ENCODE results near the gene HNRNPCL4.
"Not testable (repeated sequence)": the region's sequence is repeated elsewhere in the genome, so short reads cannot be mapped to it uniquely, and the experiment has no call there.

The HNRNPCL4 gene

DNA sequence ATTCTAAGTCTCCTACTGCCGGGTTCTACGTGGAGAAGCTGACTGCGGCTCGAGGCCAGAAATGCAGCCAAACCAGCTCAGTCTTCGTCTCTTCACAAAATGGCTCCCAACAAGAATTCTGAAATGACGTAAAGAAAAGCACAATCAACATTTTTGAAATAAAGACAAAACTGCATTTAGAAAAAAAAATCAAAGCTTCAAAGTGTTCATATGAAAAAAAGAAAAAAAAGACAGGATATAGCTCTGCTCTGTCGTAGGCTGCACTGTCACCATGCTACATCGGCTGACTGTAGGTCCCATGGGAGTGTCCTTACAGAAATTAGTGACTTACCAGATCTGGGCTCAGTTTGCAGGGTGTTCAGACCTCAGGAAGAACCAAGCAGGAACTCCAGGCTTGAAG is at the start of gene HNRNPCL4:
Gene HNRNPCL4, minus strand, starts transcription at position 101 of the 400 bp plus-strand sequence. CDS start 164 bp downstream, outside the sequence.
- DNase-seq = not testable (repeated sequence)

DNA sequence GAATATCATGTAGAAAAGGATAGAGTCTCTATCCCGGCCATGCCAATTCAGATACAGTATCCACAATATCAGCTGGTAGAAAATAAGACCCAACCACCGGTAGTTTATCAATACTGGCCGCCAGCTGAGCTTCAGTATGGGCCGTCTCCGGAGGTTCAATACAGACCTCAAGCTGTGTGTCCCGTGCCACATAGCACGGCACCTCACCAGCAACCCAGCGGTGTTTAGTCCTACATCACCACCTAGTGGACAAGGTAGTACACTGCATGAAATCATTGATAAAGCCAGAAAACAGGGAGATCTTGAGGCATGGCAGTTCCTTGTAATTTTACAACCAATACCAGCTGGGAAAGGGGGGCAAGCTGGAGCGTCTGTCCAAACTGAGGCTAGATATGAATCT is 43.3 kb upstream of the HNRNPCL4 start:
- not testable (repeated sequence) for DNase-seq

DNA sequence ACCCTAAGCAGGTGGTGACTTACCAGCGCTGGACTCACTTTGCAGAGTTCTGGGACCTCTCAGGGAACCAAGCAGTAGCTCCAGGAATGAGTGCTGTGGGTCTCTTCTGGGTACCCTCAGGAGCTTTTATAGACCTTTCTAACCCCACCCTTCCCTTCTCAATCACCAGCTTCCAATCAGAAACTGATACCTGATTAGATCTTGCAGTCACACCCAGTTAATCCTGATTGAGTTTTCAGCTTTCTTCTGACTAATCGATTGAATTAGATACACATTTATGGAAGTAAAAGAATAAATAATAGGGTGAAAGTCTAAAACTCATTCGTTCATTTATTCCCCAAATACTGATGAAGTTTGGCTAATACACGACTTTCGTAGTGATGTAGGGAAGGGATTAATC is 35.9 kb upstream of the HNRNPCL4 start, which contains the start of gene PRAMEF13:
Gene PRAMEF13, minus strand, starts transcription at position 101 of the 400 bp plus-strand sequence. CDS start 1,820 bp downstream, outside the sequence.
- not testable (repeated sequence) for DNase-seq

DNA sequence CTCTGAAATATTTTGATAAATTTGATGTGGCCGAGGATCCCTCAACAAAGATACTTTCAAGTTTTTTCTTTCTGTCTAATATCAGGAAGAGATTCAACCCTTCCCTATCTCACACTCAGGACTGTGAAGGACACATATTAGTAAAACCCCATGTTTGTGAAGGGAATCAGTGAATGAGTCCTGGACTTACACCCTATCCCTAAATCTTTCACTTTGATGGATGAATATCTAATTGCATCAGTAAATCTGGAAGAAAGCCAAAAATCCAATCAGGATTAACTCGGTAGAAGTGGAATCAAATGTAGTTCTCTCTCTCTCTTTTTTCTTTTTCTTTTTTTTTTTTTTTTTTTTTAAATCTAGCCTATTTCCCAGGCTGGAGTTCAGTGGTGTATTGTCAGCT is 6.1 kb upstream of the HNRNPCL4 start, which contains the start of gene PRAMEF9:
Gene PRAMEF9, plus strand, starts transcription at position 301 of the 400 bp plus-strand sequence. CDS start 3,433 bp downstream, outside the sequence.
- not testable (repeated sequence) for DNase-seq

DNA sequence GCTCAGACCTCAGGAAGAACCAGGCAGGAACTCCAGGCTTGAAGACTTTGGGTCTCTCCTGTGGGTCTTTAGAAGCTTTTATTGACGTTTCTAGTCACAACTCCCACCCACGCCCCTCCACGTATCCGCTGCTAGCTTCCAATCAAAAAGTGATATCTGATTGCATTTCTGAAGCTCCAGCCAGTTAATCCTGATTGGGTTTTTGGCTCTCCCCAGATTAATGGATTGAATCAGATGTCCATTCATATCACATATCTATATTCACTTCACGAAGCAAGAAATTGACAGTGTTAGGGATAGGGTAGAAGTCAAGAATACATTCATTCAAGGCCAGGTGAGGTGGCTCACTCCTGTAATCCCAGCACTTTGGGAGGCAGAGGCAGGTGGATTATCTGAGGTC is 9.5 kb downstream of the HNRNPCL4 start, which contains the start of gene PRAMEF26:
Gene PRAMEF26, minus strand, starts transcription at position 101 of the 400 bp plus-strand sequence. CDS start 2,914 bp downstream, outside the sequence.
- DNase-seq = not testable (repeated sequence)

DNA sequence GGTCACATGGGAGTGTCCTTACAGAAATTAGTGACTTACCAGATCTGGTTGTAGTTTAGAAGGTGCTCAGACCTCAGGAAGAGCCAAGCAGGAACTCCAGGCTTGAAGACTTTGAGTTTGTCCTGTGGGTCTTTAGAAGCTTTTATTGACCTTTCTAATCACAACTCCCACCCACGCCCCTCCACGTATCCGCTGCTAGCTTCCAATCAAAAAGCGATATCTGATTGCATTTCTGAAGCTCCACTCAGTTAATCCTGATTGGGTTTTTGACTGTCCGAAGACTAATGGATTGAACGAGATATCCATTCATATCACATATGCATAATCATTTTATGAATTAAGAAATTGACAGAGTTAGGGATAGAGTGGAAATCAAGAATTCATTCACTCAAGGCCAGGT is 48.7 kb downstream of the HNRNPCL4 start, which contains the start of gene HNRNPCL2:
Gene HNRNPCL2, minus strand, starts transcription at position 101 of the 400 bp plus-strand sequence. CDS start 454 bp downstream, outside the sequence.
- DNase-seq = not testable (repeated sequence)
